Upper lobe of right lung (tissue), 1 donor: ENCODE data around the gene CAT. TPM values are rescaled to one million over a fixed set of nuclear protein-coding genes. Genes with fewer than 3 reads are reported as not detected.

ENCODE experiments used
- ATAC-seq: fragments of 200-7000 bp; cut with Tn5 transposase; one replicate; pipeline ENCODE4 v1.9.1; 2020; ENCODE audit warnings: mild to moderate bottlenecking, moderate library complexity
- DNase-seq: peaks from one replicate; pipeline ENCODE4 v3.0.0-alpha.2; 2020
- H3K27ac ChIP-seq: fragments of 200-600 bp; one replicate; pipeline ENCODE4 v1.8.0; 2022
- H3K27me3 ChIP-seq: fragments of 200-600 bp; one replicate; pipeline ENCODE4 v1.8.0; 2022; ENCODE audit warnings: mild to moderate bottlenecking
- H3K36me3 ChIP-seq: fragments of 200-600 bp; one replicate; pipeline ENCODE4 v1.8.0; 2022
- H3K4me1 ChIP-seq: fragments of 200-600 bp; one replicate; pipeline ENCODE4 v1.8.0; 2022
- H3K4me3 ChIP-seq: fragments of 200-600 bp; one replicate; pipeline ENCODE4 v1.8.0; 2022; ENCODE audit warnings: mild to moderate bottlenecking
- H3K9me3 ChIP-seq: fragments of 200-600 bp; one replicate; pipeline ENCODE4 v1.8.0; 2022
- CTCF ChIP-seq: fragments of 200-600 bp; IDR thresholded peaks from one replicate; pipeline ENCODE4 v1.8.0; 2022; ENCODE audit warnings: antibody characterized with exemption
- intact Hi-C: fragments of 100-400 bp; cut with DNase I; formaldehyde crosslinking; loops from one replicate; pipeline ENCODE4 v1.11.0; 2022
- total RNA-seq: library from RNA; stranded (reverse); fragmentation: NEBNext Ultra II Directional; extraction: Animal tissue kit (Norgen Biotek cat#: 25700); gene quantifications from one replicate; pipeline ENCODE4 v1.2.1, GENCODE V29; 2021
- donor health status: DM: no; HTN: yes; CAD: no; lungs with severe emphysema.

The CAT gene
- total RNA-seq, 1 donor from 2014 or later, result 213 TPM

GRCh38 chr11:34492806-34493414 is 54.2 kb downstream of the CAT start:
- Histone ChIP-seq H3K4me1 (no peaks in the 10 kb centered on the region), H3K9me3 (no peaks in the 10 kb centered on the region), H3K27me3 (no peaks in the 10 kb centered on the region), H3K27ac (no peak overlapping the region), H3K4me3 (no peak overlapping the region), H3K36me3 (no peaks in the 10 kb centered on the region)
- TF ChIP-seq CTCF, result peak; percentile 74
- no peak for DNase-seq
- ATAC-seq, result peak; percentile 58
- intact Hi-C loops, result loop anchor here (10.0 kb wide), 1 partner anchor 318 kb away; no protein-coding TSS in a partner anchor

GRCh38 chr11:34493468-34493867 is 54.7 kb downstream of the CAT start:
- Histone ChIP-seq H3K36me3 (no peaks in the 10 kb centered on the region), H3K27ac (no peak overlapping the region), H3K9me3 (no peaks in the 10 kb centered on the region), H3K4me1 (no peaks in the 10 kb centered on the region), H3K27me3 (no peaks in the 10 kb centered on the region), H3K4me3 (no peak overlapping the region)
- DNase-seq (no peak), ATAC-seq (no peak)
- TF ChIP-seq CTCF, result no peak
- intact Hi-C loops, result loop anchor here (10.0 kb wide), 1 partner anchor 319 kb away; no protein-coding TSS in a partner anchor

- Histone ChIP-seq H3K36me3 (no peaks in the 10 kb centered on the region), H3K27ac (no peak overlapping the region), H3K27me3 (no peaks in the 10 kb centered on the region), H3K4me1 (no peaks in the 10 kb centered on the region), H3K4me3 (no peak overlapping the region), H3K9me3 (no peaks in the 10 kb centered on the region)
- intact Hi-C loops, result loop anchor here (10.0 kb wide), 1 partner anchor 319 kb away; no protein-coding TSS in a partner anchor
- DNase-seq, result no peak
- no peak for TF ChIP-seq CTCF
- ATAC-seq, result no peak
These were observed 55.3 kb downstream of the CAT start for GRCh38 chr11:34493926-34494595.

GRCh38 chr11:34495239-34495723 is 56.5 kb downstream of the CAT start:
- no peaks in the 10 kb centered on the region for H3K9me3 ChIP-seq
- H3K27ac ChIP-seq, result peak overlapping the region; percentile 70
- H3K4me3 ChIP-seq, result no peak overlapping the region
- TF ChIP-seq CTCF, result no peak
- no peaks in the 10 kb centered on the region for H3K36me3 ChIP-seq
- DNase-seq (no peak), ATAC-seq (no peak)
- intact Hi-C loops, result loop anchor here (10.0 kb wide), 1 partner anchor 320 kb away; no protein-coding TSS in a partner anchor
- no peaks in the 10 kb centered on the region for H3K4me1 ChIP-seq
- H3K27me3 ChIP-seq, result no peaks in the 10 kb centered on the region

- H3K36me3 ChIP-seq, result no peaks in the 10 kb centered on the region
- TF ChIP-seq CTCF, result no peak
- H3K27ac ChIP-seq, result peak overlapping the region; percentile 70
- H3K4me1 ChIP-seq, result peaks cover under 1% of the 10 kb centered on the region
- H3K9me3 ChIP-seq, result no peaks in the 10 kb centered on the region
- ATAC-seq (peak; percentile 87), DNase-seq (peak; percentile 92)
- intact Hi-C loops, result loop anchor here (10.0 kb wide), 1 partner anchor 321 kb away; no protein-coding TSS in a partner anchor
- H3K27me3 ChIP-seq, result no peaks in the 10 kb centered on the region
- H3K4me3 ChIP-seq, result no peak overlapping the region
These were observed 57.1 kb downstream of the CAT start for GRCh38 chr11:34495724-34496377.
